22Rv1 (cell line): ENCODE results near the gene HDAC6.

Source experiments
- H3K27ac ChIP-seq: fragments of 450-650 bp; 2 replicates; pipeline ENCODE4 v1.5.1; 2017
- ZFX ChIP-seq: fragments of 450-650 bp; IDR thresholded peaks from 2 replicates; pipeline ENCODE4 v1.6.1; 2017; ENCODE audit warnings: antibody characterized with exemption, borderline replicate concordance
- TF ChIP-seq, protein P1 (sequence below): fragments of 450-650 bp; IDR thresholded peaks from 2 replicates; pipeline ENCODE4 v1.5.1; 2017; ENCODE audit warnings: mild to moderate bottlenecking

HDAC6 gene

DNA sequence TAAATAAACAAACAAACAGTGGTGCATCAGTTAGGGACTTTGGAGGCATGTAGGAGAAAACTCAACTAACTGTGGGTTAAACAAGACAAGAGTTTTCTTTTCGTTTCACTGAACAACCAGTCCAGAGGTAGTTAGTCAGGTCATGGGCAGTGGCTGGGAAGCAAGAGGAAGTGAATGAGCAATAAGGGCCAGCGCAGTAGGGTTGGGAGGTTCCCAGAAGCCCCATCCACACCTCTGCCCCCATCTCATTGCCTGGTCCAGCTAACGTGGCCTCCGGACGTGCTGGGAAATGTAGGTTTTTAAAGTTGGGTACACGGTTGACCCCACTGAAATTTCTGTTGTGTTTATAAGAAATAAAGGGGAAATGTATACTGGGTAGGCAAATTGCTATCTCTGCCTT lies 31.6 kb upstream of the HDAC6 start:
- TF ChIP-seq, protein P1, sequence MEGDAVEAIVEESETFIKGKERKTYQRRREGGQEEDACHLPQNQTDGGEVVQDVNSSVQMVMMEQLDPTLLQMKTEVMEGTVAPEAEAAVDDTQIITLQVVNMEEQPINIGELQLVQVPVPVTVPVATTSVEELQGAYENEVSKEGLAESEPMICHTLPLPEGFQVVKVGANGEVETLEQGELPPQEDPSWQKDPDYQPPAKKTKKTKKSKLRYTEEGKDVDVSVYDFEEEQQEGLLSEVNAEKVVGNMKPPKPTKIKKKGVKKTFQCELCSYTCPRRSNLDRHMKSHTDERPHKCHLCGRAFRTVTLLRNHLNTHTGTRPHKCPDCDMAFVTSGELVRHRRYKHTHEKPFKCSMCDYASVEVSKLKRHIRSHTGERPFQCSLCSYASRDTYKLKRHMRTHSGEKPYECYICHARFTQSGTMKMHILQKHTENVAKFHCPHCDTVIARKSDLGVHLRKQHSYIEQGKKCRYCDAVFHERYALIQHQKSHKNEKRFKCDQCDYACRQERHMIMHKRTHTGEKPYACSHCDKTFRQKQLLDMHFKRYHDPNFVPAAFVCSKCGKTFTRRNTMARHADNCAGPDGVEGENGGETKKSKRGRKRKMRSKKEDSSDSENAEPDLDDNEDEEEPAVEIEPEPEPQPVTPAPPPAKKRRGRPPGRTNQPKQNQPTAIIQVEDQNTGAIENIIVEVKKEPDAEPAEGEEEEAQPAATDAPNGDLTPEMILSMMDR: no peak
- TF ChIP-seq ZFX: no peak
- H3K27ac ChIP-seq: no peak overlapping the region

DNA sequence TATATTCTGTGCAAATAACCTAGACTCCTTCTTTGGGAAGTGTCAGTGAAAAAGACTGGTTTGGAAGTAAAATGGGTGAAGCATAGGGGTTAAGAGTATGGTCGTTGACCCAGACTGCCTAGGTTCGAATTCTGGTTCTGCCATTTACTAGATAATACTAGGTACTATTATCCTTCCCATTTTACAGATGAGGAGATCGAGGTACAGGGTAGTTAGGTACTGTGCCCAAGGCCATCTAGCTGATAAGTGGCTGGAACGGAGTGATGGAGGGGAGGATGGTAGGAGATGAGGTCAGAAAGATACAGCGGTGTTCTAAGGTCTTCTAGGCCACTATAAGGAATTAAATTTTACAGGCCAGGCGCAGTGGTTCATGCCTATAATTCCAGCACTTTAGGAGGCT lies 29.3 kb upstream of the HDAC6 start:
- no peak for TF ChIP-seq ZFX
- TF ChIP-seq, protein P1: no peak
- no peak overlapping the region for H3K27ac ChIP-seq

DNA sequence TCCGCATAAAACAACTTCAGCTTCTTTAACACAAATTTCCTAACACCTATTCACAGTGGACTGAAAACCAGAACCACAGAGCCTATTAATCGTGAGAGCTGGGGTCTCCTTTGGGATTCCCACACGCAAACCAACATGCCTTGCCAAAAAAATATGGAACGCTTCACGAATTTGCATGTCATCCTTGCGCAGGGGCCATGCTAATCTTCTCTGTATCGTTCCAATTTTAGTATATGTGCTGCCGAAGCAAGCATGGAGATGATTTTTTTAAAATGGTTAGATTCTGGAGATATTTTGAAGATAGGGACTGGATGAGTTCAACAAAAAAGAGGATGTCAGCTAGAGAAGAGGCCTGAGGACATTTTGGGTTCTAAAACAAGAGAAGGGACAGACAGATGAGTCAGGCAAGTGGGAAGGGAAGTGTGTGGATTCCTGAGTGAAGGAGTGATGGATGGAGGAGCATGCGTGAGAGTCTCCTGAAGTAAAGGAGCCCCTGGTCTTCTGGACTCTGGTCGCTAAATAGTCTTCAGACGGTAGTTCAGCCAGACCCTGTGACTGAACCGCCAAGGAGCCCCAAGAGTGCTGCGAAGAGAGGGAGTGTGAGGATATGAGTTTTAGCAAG lies 24.9 kb upstream of the HDAC6 start:
- no peak for TF ChIP-seq ZFX
- TF ChIP-seq, protein P1: no peak
- no peak overlapping the region for H3K27ac ChIP-seq

DNA sequence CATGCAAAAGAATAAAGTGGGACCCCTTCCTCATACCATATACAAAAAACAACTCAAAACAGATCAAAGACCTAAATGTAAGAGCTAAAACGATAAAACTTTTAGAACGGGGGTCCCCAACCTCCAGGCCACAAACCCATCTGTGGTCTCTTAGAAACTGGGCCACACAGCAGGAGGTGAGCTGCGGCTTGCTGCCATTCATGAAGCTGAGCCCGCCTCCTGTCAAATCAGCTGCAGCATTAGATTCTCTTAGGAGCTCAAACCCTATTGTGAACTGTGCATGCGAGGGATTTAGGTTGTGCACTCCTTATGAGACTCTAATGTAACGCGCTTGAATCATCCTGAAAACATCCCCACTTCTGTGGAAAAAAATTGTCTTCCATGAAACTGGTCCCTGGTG lies 22.5 kb upstream of the HDAC6 start:
- no peak for TF ChIP-seq ZFX
- TF ChIP-seq, protein P1: no peak
- H3K27ac ChIP-seq: no peak overlapping the region

DNA sequence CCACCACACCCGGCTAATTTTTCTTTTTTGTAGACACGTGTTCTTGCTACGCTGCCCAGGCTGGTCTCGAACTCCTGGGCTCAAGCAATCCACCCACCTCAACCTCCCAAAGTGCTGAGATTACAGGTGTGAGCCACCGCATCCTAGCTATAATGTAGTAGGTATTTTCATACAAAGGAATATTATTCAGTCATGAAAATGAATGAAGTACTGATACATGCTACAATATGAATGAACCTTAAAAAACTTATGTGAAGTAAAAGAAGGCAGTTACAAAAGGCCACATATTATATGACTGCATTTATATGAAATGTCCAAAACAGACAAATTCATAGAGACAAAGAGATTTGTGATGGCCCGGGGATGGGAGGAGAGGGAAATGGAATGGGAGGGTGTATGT lies 20.2 kb upstream of the HDAC6 start:
- TF ChIP-seq ZFX: no peak
- TF ChIP-seq, protein P1: no peak
- H3K27ac ChIP-seq: no peak overlapping the region

DNA sequence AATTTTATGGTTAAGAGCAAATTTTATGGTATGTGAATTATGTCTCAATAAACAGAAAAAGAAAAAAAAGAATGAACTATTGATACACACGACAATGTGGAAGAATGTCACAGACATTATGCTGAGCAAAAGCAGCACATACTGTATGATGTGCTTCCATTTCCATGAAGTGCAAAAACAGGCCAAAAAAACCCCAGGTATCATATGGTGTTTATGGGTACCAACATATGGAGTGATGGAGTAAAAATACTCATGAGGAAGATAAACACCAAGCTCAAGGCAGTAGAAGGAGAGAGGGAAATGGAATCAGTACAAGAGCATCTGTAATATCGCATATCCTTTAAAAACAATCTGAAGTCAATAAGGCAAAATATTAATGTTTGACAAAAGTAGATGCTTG lies 19.7 kb upstream of the HDAC6 start:
- H3K27ac ChIP-seq: no peak overlapping the region

DNA sequence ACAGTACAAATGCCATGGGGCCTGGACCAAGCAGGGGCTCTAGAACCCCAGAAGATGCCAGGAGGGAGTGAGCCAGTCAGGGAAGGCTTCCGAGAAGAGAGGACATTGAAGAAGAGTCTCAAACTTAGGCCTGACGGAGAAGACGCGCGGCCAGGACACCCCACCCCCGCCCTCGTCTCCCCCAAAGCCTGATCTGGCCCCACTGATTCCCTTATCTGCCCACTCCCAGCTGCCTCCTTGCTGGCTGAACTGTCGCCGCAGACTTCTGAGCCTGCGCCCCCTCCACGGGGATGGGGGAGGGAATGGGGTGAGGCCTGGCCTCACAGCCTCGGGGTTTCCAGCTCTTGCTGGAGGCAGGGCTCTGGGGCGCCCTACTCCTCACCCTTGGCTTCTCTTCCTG lies 19.1 kb upstream of the HDAC6 start:
- TF ChIP-seq ZFX: no peak
- TF ChIP-seq, protein P1: no peak
- H3K27ac ChIP-seq: no peak overlapping the region

More for the DNA sequence above, 19.7 kb upstream of the HDAC6 start:
- TF ChIP-seq ZFX: no peak
- TF ChIP-seq, protein P1: no peak
